HEK293 (cell line): ENCODE data around the gene C1QC.

Source experiments
- CTCF ChIA-PET: fragments of 350-600 bp; formaldehyde crosslinking; extraction: SDS; loops from one replicate; lab custom pipeline; 2021; ENCODE audit warnings: antibody characterized with exemption; lab: Yijun Ruan, JAX
- POLR2A ChIA-PET: fragments of 300-600 bp; formaldehyde crosslinking; extraction: SDS; loops from one replicate; lab custom pipeline; 2020; ENCODE audit warnings: antibody characterized with exemption, inconsistent platforms; lab: Yijun Ruan, JAX
- H3K27ac ChIP-seq: fragments of 200-500 bp; sonication (Bioruptor generic); 2 replicates; pipeline ENCODE4 v1.5.1; 2014; ENCODE audit warnings: low read depth, low read length, control low read depth, inconsistent platforms; ENCODE audit errors: extremely low read depth
- H3K36me3 ChIP-seq, 2 experiments: fragments of 200-500 bp in 1 of 2; sonication (Bioruptor generic) in 1 of 2; 1 replicate in 1 of 2; 2 replicates in 1 of 2; pipeline ENCODE4 v1.5.1; 2014 to 2017; ENCODE audit warnings: inconsistent platforms in 2 of 2, low read length in 2 of 2; ENCODE audit not compliant: control insufficient read depth in 2 of 2, insufficient read depth in 1 of 2
- H3K4me1 ChIP-seq: fragments of 200-500 bp; sonication (Bioruptor generic); 2 replicates; pipeline ENCODE4 v1.5.1; 2014; ENCODE audit warnings: mild to moderate bottlenecking, low read length, inconsistent platforms; ENCODE audit not compliant: control insufficient read depth, insufficient read depth
- H3K4me3 ChIP-seq: 2 replicates; pipeline ENCODE4 v1.5.1; 2011; ENCODE audit warnings: low read depth, mild to moderate bottlenecking, control low read depth, low read length, moderate library complexity
- H3K9me3 ChIP-seq: fragments of 200-500 bp; sonication (Bioruptor generic); 2 replicates; pipeline ENCODE4 v1.5.1; 2014; ENCODE audit warnings: low read depth, low read length, inconsistent platforms; ENCODE audit not compliant: control insufficient read depth, insufficient read depth
- HOXD13 ChIP-seq: sonication (generic); formaldehyde crosslinking; IDR thresholded peaks from 2 replicates; pipeline ENCODE4 v1.8.0; 2022; ENCODE audit warnings: missing genetic modification reagents, borderline replicate concordance
- KLF7 ChIP-seq: fragments of 450-650 bp; formaldehyde crosslinking; IDR thresholded peaks from 2 replicates; pipeline ENCODE4 v1.5.1; 2016; ENCODE audit warnings: missing biosample characterization, missing genetic modification characterization, borderline replicate concordance
- MYNN ChIP-seq: fragments of 450-650 bp; formaldehyde crosslinking; IDR thresholded peaks from 2 replicates; pipeline ENCODE4 v1.5.1; 2016; ENCODE audit warnings: missing biosample characterization, missing genetic modification characterization, borderline replicate concordance
- PATZ1 ChIP-seq: fragments of 450-650 bp; formaldehyde crosslinking; IDR thresholded peaks from 2 replicates; pipeline ENCODE4 v1.5.1; 2016; ENCODE audit warnings: missing biosample characterization, missing genetic modification characterization
- PRDM1 ChIP-seq: fragments of 450-650 bp; formaldehyde crosslinking; IDR thresholded peaks from 2 replicates; pipeline ENCODE4; 2016; ENCODE audit warnings: missing biosample characterization, missing genetic modification characterization
- SETDB1 ChIP-seq: IDR thresholded peaks from one replicate; pipeline ENCODE4 v1.6.1; 2017; ENCODE audit warnings: mild to moderate bottlenecking, low read length, moderate library complexity, mixed read lengths; ENCODE audit not compliant: insufficient read length
- WT1 ChIP-seq: fragments of 450-650 bp; formaldehyde crosslinking; IDR thresholded peaks from 2 replicates; pipeline ENCODE4 v1.5.1; 2016; ENCODE audit warnings: missing biosample characterization, missing genetic modification characterization
- ZBTB26 ChIP-seq: fragments of 450-650 bp; formaldehyde crosslinking; optimal IDR thresholded peaks from 2 replicates; pipeline ENCODE3; 2016; ENCODE audit warnings: missing biosample characterization, mild to moderate bottlenecking, missing genetic modification characterization
- ZBTB48 ChIP-seq: fragments of 450-650 bp; formaldehyde crosslinking; IDR thresholded peaks from 2 replicates; pipeline ENCODE4 v1.5.1; 2016; ENCODE audit warnings: missing biosample characterization, missing genetic modification characterization
- ZIC2 ChIP-seq: fragments of 450-650 bp; formaldehyde crosslinking; IDR thresholded peaks from 2 replicates; pipeline ENCODE4 v1.5.1; 2016; ENCODE audit warnings: missing biosample characterization, missing genetic modification characterization
- ZNF112 ChIP-seq: fragments of 450-650 bp; formaldehyde crosslinking; IDR thresholded peaks from 2 replicates; pipeline ENCODE4 v1.5.0; 2017; ENCODE audit warnings: missing biosample characterization, missing genetic modification characterization
- ZNF169 ChIP-seq: fragments of 450-650 bp; formaldehyde crosslinking; IDR thresholded peaks from 2 replicates; pipeline ENCODE4 v1.5.1; 2016; ENCODE audit warnings: missing biosample characterization, missing genetic modification characterization
- ZNF184 ChIP-seq: fragments of 450-650 bp; IDR thresholded peaks from 2 replicates; pipeline ENCODE4 v1.5.1; 2018; ENCODE audit warnings: missing biosample characterization, mild to moderate bottlenecking, missing genetic modification characterization
- ZNF214 ChIP-seq: fragments of 450-650 bp; formaldehyde crosslinking; IDR thresholded peaks from 2 replicates; pipeline ENCODE4 v1.5.1; 2017; ENCODE audit warnings: missing biosample characterization, mild to moderate bottlenecking, missing genetic modification characterization, borderline replicate concordance
- ZNF335 ChIP-seq: fragments of 450-650 bp; formaldehyde crosslinking; conservative IDR thresholded peaks from 2 replicates; pipeline ENCODE4 v1.5.1; 2016; ENCODE audit warnings: missing biosample characterization, missing genetic modification characterization
- ZNF350 ChIP-seq: fragments of 450-650 bp; formaldehyde crosslinking; IDR thresholded peaks from 2 replicates; pipeline ENCODE4 v1.5.0; 2017; ENCODE audit warnings: missing biosample characterization, mild to moderate bottlenecking, missing genetic modification characterization
- ZNF404 ChIP-seq: fragments of 450-650 bp; formaldehyde crosslinking; IDR thresholded peaks from 2 replicates; pipeline ENCODE4 v1.5.1; 2017; ENCODE audit warnings: missing biosample characterization, missing genetic modification characterization
- ZNF423 ChIP-seq: fragments of 450-650 bp; formaldehyde crosslinking; IDR thresholded peaks from 2 replicates; pipeline ENCODE4 v1.5.1; 2016; ENCODE audit warnings: missing biosample characterization, missing genetic modification characterization
- ZNF518A ChIP-seq: fragments of 450-650 bp; formaldehyde crosslinking; conservative IDR thresholded peaks from 2 replicates; pipeline ENCODE4 v1.5.1; 2016; ENCODE audit warnings: low read depth, missing biosample characterization, missing genetic modification characterization
- ZNF621 ChIP-seq: fragments of 450-650 bp; formaldehyde crosslinking; IDR thresholded peaks from 2 replicates; pipeline ENCODE4 v1.5.1; 2017; ENCODE audit warnings: missing biosample characterization, missing genetic modification characterization
- ZNF623 ChIP-seq: fragments of 450-650 bp; formaldehyde crosslinking; IDR thresholded peaks from 2 replicates; pipeline ENCODE4 v1.5.1; 2016; ENCODE audit warnings: missing biosample characterization, missing genetic modification characterization
- ZNF624 ChIP-seq: fragments of 450-650 bp; formaldehyde crosslinking; IDR thresholded peaks from 2 replicates; pipeline ENCODE4 v1.5.1; 2017; ENCODE audit warnings: missing biosample characterization, missing genetic modification characterization
- ZNF654 ChIP-seq: fragments of 450-650 bp; formaldehyde crosslinking; IDR thresholded peaks from 2 replicates; pipeline ENCODE4 v1.5.1; 2016; ENCODE audit warnings: low read depth, missing biosample characterization, missing genetic modification characterization
- ZNF670 ChIP-seq: fragments of 450-650 bp; formaldehyde crosslinking; IDR thresholded peaks from 2 replicates; pipeline ENCODE4 v1.5.1; 2016; ENCODE audit warnings: missing biosample characterization, missing genetic modification characterization, low read depth
- ZSCAN16 ChIP-seq: fragments of 450-650 bp; formaldehyde crosslinking; IDR thresholded peaks from 2 replicates; pipeline ENCODE4 v1.5.1; 2016; ENCODE audit warnings: missing biosample characterization, missing genetic modification characterization
- ZSCAN30 ChIP-seq: fragments of 450-650 bp; IDR thresholded peaks from 2 replicates; pipeline ENCODE4 v1.5.1; 2018; ENCODE audit warnings: missing biosample characterization, mild to moderate bottlenecking, missing genetic modification characterization, moderate library complexity

C1QC gene

GRCh38 chr1:22694172-22694571 lies 50.7 kb downstream of the C1QC start:
- no peak overlapping the region for H3K27ac ChIP-seq
- H3K36me3 ChIP-seq = no peaks in the 10 kb centered on the region
- H3K9me3 ChIP-seq = no peaks in the 10 kb centered on the region
- POLR2A ChIA-PET = no interaction called here
- no peaks in the 10 kb centered on the region for H3K4me1 ChIP-seq
- TF ChIP-seq ZBTB48 (tag by site-specific recombination) (no peak), ZNF335 (tag by site-specific recombination) (no peak), ZNF624 (tag by site-specific recombination) (no peak), ZNF214 (tag by site-specific recombination) (no peak), SETDB1 (no peak), ZBTB26 (tag by site-specific recombination) (no peak), ZNF404 (tag by site-specific recombination) (no peak), PRDM1 (tag by site-specific recombination) (no peak), ZNF623 (tag by site-specific recombination) (no peak), ZNF184 (tag by site-specific recombination) (no peak), ZNF621 (no peak), PATZ1 (tag by site-specific recombination) (no peak), ZNF350 (no peak)
- TF ChIP-seq, all 188 proteins: peak for 0
- CTCF ChIA-PET = interaction anchor here (0.6 to 1.1 kb wide), 3 partner anchors 11 to 149 kb away, joined by 3 to 5 read pairs (median 4); no protein-coding TSS in a partner anchor
- no peak overlapping the region for H3K4me3 ChIP-seq

GRCh38 chr1:22696610-22697009 lies 53.2 kb downstream of the C1QC start:
- H3K4me3 ChIP-seq = no peak overlapping the region
- H3K27ac ChIP-seq = no peak overlapping the region
- CTCF ChIA-PET = no interaction called here
- no peaks in the 10 kb centered on the region for H3K9me3 ChIP-seq
- TF ChIP-seq ZSCAN30 = no peak
- no peak for TF ChIP-seq ZNF169 (tag by site-specific recombination)
- no peak for TF ChIP-seq ZNF670
- no peak for TF ChIP-seq ZNF654 (tag by site-specific recombination)
- TF ChIP-seq ZNF518A (tag by site-specific recombination) = no peak
- TF ChIP-seq ZSCAN16 (tag by site-specific recombination) = no peak
- no peak for TF ChIP-seq HOXD13 (CRISPR knock-in tag)
- TF ChIP-seq WT1 (tag by site-specific recombination) = no peak
- no peak for TF ChIP-seq ZNF112
- TF ChIP-seq ZNF423 = no peak
- TF ChIP-seq ZIC2 (tag by site-specific recombination) = no peak
- no peak for TF ChIP-seq MYNN (tag by site-specific recombination)
- TF ChIP-seq KLF7 (tag by site-specific recombination) = no peak
- TF ChIP-seq, all 188 proteins: peak for 0
- POLR2A ChIA-PET = no interaction called here
- no peaks in the 10 kb centered on the region for H3K4me1 ChIP-seq
- H3K36me3 ChIP-seq = no peaks in the 10 kb centered on the region
